HCT116 (cell line): Measurements from ENCODE around the gene EIF2AK2. TPM values are rescaled to one million over a fixed set of nuclear protein-coding genes. Genes with fewer than 3 reads are reported as not detected.

Experiments
- ATAC-seq: fragments of 200-7000 bp; cut with Tn5 transposase; 2 replicates; pipeline ENCODE4 v1.9.1; 2020; ENCODE audit warnings: mild to moderate bottlenecking, moderate library complexity
- BruUV-seq: library from RNA; stranded (reverse); fragments of 400-500 nt; replicated peaks from 2 replicates; lab custom pipeline; 2021; lab: Mats Ljungman, UMichigan
- CTCF ChIA-PET: fragments of 300-600 bp; sonication (Branson Sonifier 250); formaldehyde crosslinking; loops from one replicate; lab custom pipeline; 2021; ENCODE audit warnings: antibody characterized with exemption; lab: Charles Lee
- POLR2A ChIA-PET: fragments of 300-600, 350-600 bp; sonication (Branson Sonifier 250); formaldehyde crosslinking; loops from one replicate; lab custom pipeline; 2021; ENCODE audit warnings: antibody characterized with exemption; lab: Charles Lee
- RAD21 ChIA-PET, 2 experiments: fragments of 300-600 bp; sonication (Branson Sonifier 250); formaldehyde crosslinking; loops; one replicate each; lab custom pipeline; 2023; ENCODE audit warnings: low total read pairs in 2 of 2; ENCODE audit not compliant: uncharacterized antibody in 2 of 2, unreplicated experiment in 2 of 2, low non-redundant PET in 1 of 2; lab: Charles Lee
- DNase-seq: peaks from one replicate; pipeline ENCODE4 v3.0.0-alpha.2; 2010; ENCODE audit warnings: low read depth, low spot score
- H2AFZ ChIP-seq: fragments of 200-600 bp; shearing (Covaris generic), sonication (generic); 2 replicates; pipeline ENCODE4 v1.6.1; 2017; ENCODE audit warnings: low read depth, mixed run types, mixed read lengths, antibody characterized with exemption, low read length; ENCODE audit not compliant: poor library complexity, severe bottlenecking
- H3K27ac ChIP-seq: 2 replicates; pipeline ENCODE4 v1.5.1; 2012; ENCODE audit warnings: low read depth, low read length
- H3K27me3 ChIP-seq: fragments of 200-600 bp; sonication (generic); 2 replicates; pipeline ENCODE4 v1.6.1; 2016; ENCODE audit warnings: mixed run types, low read length, mixed read lengths; ENCODE audit not compliant: insufficient read depth
- H3K36me3 ChIP-seq, 2 experiments: fragments of 200-500 bp in 1 of 2; fragments of 200-600 bp in 1 of 2; sonication (Bioruptor generic) in 1 of 2; sonication (generic) in 1 of 2; 2 replicates each; pipeline versions ENCODE4 v1.5.1 to v1.6.1; 2014 to 2016; ENCODE audit warnings: low read length in 2 of 2, inconsistent platforms in 1 of 2, mixed read lengths in 1 of 2, mixed run types in 1 of 2; ENCODE audit not compliant: insufficient read depth in 2 of 2, control insufficient read depth in 1 of 2
- H3K4me1 ChIP-seq, 2 experiments: fragments of 200-600 bp in 1 of 2; sonication (generic) in 1 of 2; 2 replicates each; pipeline versions ENCODE4 v1.5.1 to v1.6.1; 2012 to 2017; ENCODE audit warnings: low read length in 2 of 2, inconsistent platforms in 1 of 2, mild to moderate bottlenecking in 1 of 2, mixed read lengths in 1 of 2, mixed run types in 1 of 2, moderate library complexity in 1 of 2; ENCODE audit not compliant: insufficient read depth in 2 of 2, control insufficient read depth in 1 of 2
- H3K4me2 ChIP-seq: fragments of 200-600 bp; sonication (generic); 2 replicates; pipeline ENCODE4 v1.6.1; 2017; ENCODE audit warnings: mixed run types, low read length, mixed read lengths
- H3K4me3 ChIP-seq, 2 experiments: fragments of 200-600 bp in 1 of 2; sonication (generic) in 1 of 2; replicated peaks in 1 of 2; 2 replicates each; pipeline ENCODE4 v1.5.1; 2011 to 2016; ENCODE audit warnings: low read length in 2 of 2, control low read depth in 1 of 2, low read depth in 1 of 2, mild to moderate bottlenecking in 1 of 2, mixed read lengths in 1 of 2, mixed run types in 1 of 2
- H3K79me2 ChIP-seq: fragments of 200-600 bp; sonication (generic); 2 replicates; pipeline ENCODE4 v1.6.1; 2017; ENCODE audit warnings: mild to moderate bottlenecking, mixed run types, low read length, moderate library complexity, mixed read lengths; ENCODE audit not compliant: insufficient read depth
- H3K9ac ChIP-seq: fragments of 200-600 bp; sonication (generic); 2 replicates; pipeline ENCODE4 v1.6.1; 2016; ENCODE audit warnings: low read length, mixed read lengths
- H3K9me2 ChIP-seq: fragments of 200-600 bp; sonication (generic), shearing (Covaris generic); 2 replicates; pipeline ENCODE4 v1.6.1; 2017; ENCODE audit warnings: mixed run types, mild to moderate bottlenecking, moderate library complexity; ENCODE audit not compliant: insufficient read depth
- H3K9me3 ChIP-seq, 2 experiments: fragments of 200-500 bp in 1 of 2; fragments of 200-600 bp in 1 of 2; sonication (Bioruptor generic) in 1 of 2; sonication (generic) in 1 of 2; 2 replicates each; pipeline ENCODE4 v1.6.1; 2014 to 2017; ENCODE audit warnings: low read length in 2 of 2, mixed read lengths in 2 of 2, inconsistent platforms in 1 of 2, low read depth in 1 of 2, mild to moderate bottlenecking in 1 of 2, mixed run types in 1 of 2, moderate library complexity in 1 of 2; ENCODE audit not compliant: control insufficient read depth in 1 of 2, insufficient read depth in 1 of 2
- H4K20me1 ChIP-seq: fragments of 200-600 bp; sonication (generic), shearing (Covaris generic); 2 replicates; pipeline ENCODE4 v1.6.1; 2017; ENCODE audit warnings: mixed run types, mild to moderate bottlenecking, moderate library complexity; ENCODE audit not compliant: insufficient read depth
- EGR1 ChIP-seq: IDR thresholded peaks from 2 replicates; pipeline ENCODE4 v1.6.1; 2012; ENCODE audit warnings: low read depth
- ELF1 ChIP-seq: IDR thresholded peaks from 2 replicates; pipeline ENCODE4 v1.6.1; 2012; ENCODE audit warnings: low read depth, borderline replicate concordance
- EZH2phosphoT487 ChIP-seq: fragments of 200-600 bp; IDR thresholded peaks from 2 replicates; pipeline ENCODE4 v1.6.1; 2018; ENCODE audit warnings: antibody characterized with exemption, borderline replicate concordance
- ZFX ChIP-seq: fragments of 450-650 bp; IDR thresholded peaks from 2 replicates; pipeline ENCODE4 v1.6.1; 2017
- intact Hi-C: fragments of 100-400 bp; cut with micrococcal nuclease; formaldehyde crosslinking; loops from 2 replicates; pipeline ENCODE4 v1.10.0; 2022
- total RNA-seq: library from RNA; stranded (reverse); gene quantifications from one replicate; pipeline ENCODE4 v1.2.1, GENCODE V29; 2021; ENCODE audit not compliant: unreplicated experiment
- TF ChIP-seq, protein P1 (sequence below), 3 experiments: fragments of 200-600 bp in 1 of 3; sonication (generic) in 1 of 3; IDR thresholded peaks in 2 of 3; conservative IDR thresholded peaks in 1 of 3; 2 replicates each; pipeline ENCODE4 v1.5.1; 2012 to 2017; ENCODE audit warnings: low read depth in 2 of 3, low read length in 2 of 3, antibody characterized with exemption in 1 of 3, borderline replicate concordance in 1 of 3, control low read depth in 1 of 3, mild to moderate bottlenecking in 1 of 3, mixed read lengths in 1 of 3, mixed run types in 1 of 3, moderate library complexity in 1 of 3; ENCODE audit not compliant: insufficient read depth in 1 of 3
- TF ChIP-seq, protein P2 (sequence below): IDR thresholded peaks from 2 replicates; pipeline ENCODE4 v1.6.1; 2011; ENCODE audit warnings: mild to moderate bottlenecking, low read length, moderate library complexity; ENCODE audit not compliant: insufficient replicate concordance; ENCODE audit errors: extremely low read depth
- TF ChIP-seq, protein P3 (sequence below): IDR thresholded peaks from 2 replicates; pipeline ENCODE4 v1.6.1; 2012

EIF2AK2 gene
- total RNA-seq, 1 experiment from 2014 or later: 40.7 TPM

DNA sequence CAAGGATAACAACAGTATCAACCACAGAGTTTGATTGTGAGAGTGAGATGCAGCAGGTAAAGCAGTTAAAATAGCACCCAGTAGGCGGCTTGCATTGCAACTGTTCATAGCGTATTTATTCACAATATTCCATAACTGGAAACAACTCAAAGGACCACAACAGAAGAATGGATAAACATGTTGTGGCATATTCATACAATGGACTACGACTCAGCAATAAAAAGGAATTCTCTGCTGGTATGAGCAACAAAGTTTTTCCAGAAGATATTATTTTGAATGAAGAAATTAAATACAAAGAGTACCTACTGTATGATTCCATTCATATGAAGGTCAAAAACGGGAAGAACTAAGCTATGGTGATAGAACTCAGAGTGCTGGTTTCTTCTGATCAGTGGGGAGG, 47.3 kb downstream of the EIF2AK2 start:
- Histone ChIP-seq H2AFZ (no peak overlapping the region), H3K27ac (no peak overlapping the region), H3K9ac (no peak overlapping the region), H3K4me2 (no peak overlapping the region), H3K27me3 (no peaks in the 10 kb centered on the region), H3K4me1 (peaks cover under 1 to 9% of the 10 kb centered on the region in 2 experiments), H3K79me2 (no peaks in the 10 kb centered on the region), H3K9me3 (no peaks in the 10 kb centered on the region), H4K20me1 (no peaks in the 10 kb centered on the region)
- ChIA-PET CTCF (no interaction called here), POLR2A (no interaction called here)
- BruUV-seq: no TSS peak
- DNase-seq: no peak
- TF ChIP-seq ZFX: no peak
- TF ChIP-seq, protein P1, sequence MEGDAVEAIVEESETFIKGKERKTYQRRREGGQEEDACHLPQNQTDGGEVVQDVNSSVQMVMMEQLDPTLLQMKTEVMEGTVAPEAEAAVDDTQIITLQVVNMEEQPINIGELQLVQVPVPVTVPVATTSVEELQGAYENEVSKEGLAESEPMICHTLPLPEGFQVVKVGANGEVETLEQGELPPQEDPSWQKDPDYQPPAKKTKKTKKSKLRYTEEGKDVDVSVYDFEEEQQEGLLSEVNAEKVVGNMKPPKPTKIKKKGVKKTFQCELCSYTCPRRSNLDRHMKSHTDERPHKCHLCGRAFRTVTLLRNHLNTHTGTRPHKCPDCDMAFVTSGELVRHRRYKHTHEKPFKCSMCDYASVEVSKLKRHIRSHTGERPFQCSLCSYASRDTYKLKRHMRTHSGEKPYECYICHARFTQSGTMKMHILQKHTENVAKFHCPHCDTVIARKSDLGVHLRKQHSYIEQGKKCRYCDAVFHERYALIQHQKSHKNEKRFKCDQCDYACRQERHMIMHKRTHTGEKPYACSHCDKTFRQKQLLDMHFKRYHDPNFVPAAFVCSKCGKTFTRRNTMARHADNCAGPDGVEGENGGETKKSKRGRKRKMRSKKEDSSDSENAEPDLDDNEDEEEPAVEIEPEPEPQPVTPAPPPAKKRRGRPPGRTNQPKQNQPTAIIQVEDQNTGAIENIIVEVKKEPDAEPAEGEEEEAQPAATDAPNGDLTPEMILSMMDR (IDR thresholded peaks at IDR 0.05 in 2 of 3, conservative IDR thresholded peaks at IDR 0.05 in 1 of 3; ENCODE audit: borderline replicate concordance in 1 of 3, insufficient read depth in 1 of 3, low read depth in 2 of 3, low read length in 2 of 3): no peak
- TF ChIP-seq EGR1: no peak
- TF ChIP-seq, protein P2, sequence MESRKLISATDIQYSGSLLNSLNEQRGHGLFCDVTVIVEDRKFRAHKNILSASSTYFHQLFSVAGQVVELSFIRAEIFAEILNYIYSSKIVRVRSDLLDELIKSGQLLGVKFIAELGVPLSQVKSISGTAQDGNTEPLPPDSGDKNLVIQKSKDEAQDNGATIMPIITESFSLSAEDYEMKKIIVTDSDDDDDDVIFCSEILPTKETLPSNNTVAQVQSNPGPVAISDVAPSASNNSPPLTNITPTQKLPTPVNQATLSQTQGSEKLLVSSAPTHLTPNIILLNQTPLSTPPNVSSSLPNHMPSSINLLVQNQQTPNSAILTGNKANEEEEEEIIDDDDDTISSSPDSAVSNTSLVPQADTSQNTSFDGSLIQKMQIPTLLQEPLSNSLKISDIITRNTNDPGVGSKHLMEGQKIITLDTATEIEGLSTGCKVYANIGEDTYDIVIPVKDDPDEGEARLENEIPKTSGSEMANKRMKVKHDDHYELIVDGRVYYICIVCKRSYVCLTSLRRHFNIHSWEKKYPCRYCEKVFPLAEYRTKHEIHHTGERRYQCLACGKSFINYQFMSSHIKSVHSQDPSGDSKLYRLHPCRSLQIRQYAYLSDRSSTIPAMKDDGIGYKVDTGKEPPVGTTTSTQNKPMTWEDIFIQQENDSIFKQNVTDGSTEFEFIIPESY: no peak
- TF ChIP-seq, protein P3, sequence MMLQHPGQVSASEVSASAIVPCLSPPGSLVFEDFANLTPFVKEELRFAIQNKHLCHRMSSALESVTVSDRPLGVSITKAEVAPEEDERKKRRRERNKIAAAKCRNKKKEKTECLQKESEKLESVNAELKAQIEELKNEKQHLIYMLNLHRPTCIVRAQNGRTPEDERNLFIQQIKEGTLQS: no peak
- no peak for TF ChIP-seq EZH2phosphoT487
- no peak for TF ChIP-seq ELF1
- TF ChIP-seq, all 23 proteins: peak for 0
- RAD21 ChIA-PET: no interaction called here
- Histone ChIP-seq H3K36me3 (peaks cover 7 to 25% of the 10 kb centered on the region in 2 experiments; a peak in 3 of 4 replicates), H3K4me3 (no peak overlapping the region), H3K9me2 (no peaks in the 10 kb centered on the region)
- no peak for ATAC-seq
- intact Hi-C loops: no loop called here
